Stomach smooth muscle (tissue), 2 donors: ENCODE measurements around the gene DEFB121.
"Not testable (repeated sequence)": the region's sequence is repeated elsewhere in the genome, so short reads cannot be mapped to it uniquely, and the experiment has no call there.

ENCODE experiments used
- H3K27ac ChIP-seq: one replicate; pipeline ENCODE4 v1.7.0; 2013; ENCODE audit warnings: mild to moderate bottlenecking, low read length, inconsistent platforms
- H3K27me3 ChIP-seq, 2 donors: one replicate each; pipeline ENCODE4 v1.7.0; 2013; ENCODE audit warnings: low read length in 2 of 2; ENCODE audit not compliant: insufficient read depth in 2 of 2, control insufficient read depth in 1 of 2
- H3K36me3 ChIP-seq, 2 donors: one replicate each; pipeline ENCODE4 v1.7.0; 2013; ENCODE audit warnings: low read length in 2 of 2; ENCODE audit not compliant: control insufficient read depth in 2 of 2, insufficient read depth in 2 of 2
- H3K4me1 ChIP-seq: one replicate; pipeline ENCODE4 v1.7.0; 2013; ENCODE audit warnings: low read length; ENCODE audit not compliant: control insufficient read depth, insufficient read depth
- H3K4me3 ChIP-seq, 2 donors: one replicate each; pipeline ENCODE4 v1.7.0; 2013; ENCODE audit warnings: low read length in 2 of 2
- H3K9ac ChIP-seq, 2 donors: one replicate each; pipeline ENCODE4 v1.7.0; 2013; ENCODE audit warnings: low read length in 2 of 2, mild to moderate bottlenecking in 1 of 2
- H3K9me3 ChIP-seq, 2 donors: one replicate each; pipeline ENCODE4 v1.7.0; 2013; ENCODE audit warnings: low read length in 2 of 2; ENCODE audit not compliant: control insufficient read depth in 2 of 2
- donor health status: healthy.
- donor health status: Pancreatic carcinoma.

Gene DEFB121, protein sequence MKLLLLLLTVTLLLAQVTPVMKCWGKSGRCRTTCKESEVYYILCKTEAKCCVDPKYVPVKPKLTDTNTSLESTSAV

DNA sequence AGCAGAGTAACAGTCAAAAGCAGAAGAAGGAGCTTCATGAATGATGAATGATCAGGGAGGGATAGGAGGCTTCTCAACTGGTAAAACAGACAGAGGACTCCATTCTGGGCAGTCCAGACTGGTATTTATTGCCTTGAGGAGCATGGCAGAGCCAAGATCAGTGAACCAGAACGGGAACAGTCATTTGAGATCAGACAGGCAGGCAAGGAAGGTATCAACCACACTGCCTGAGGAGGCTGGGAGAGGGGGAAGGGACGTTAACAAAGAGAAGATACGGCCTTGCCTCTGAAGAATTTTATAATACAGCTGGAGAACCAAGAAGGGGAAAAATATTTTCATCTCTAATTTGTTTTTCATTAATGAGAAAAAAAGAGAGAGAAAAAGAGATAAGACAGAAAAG lies at the start of gene DEFB121:
Gene DEFB121 (minus strand): TSS at position 101 of the 400 bp plus-strand sequence. CDS start 63 bp downstream, at position 38.
- Histone ChIP-seq H3K36me3 (no peaks in the 10 kb centered on the region), H3K9me3 (peaks cover 0 to 2% of the 10 kb centered on the region in 2 donors), H3K27me3 (no peaks in the 10 kb centered on the region), H3K4me3 (no peak within 1 kb of the TSS), H3K9ac (no peak within 1 kb of the TSS), H3K27ac (no peak within 1 kb of the TSS), H3K4me1 (no peaks in the 10 kb centered on the region)

DNA sequence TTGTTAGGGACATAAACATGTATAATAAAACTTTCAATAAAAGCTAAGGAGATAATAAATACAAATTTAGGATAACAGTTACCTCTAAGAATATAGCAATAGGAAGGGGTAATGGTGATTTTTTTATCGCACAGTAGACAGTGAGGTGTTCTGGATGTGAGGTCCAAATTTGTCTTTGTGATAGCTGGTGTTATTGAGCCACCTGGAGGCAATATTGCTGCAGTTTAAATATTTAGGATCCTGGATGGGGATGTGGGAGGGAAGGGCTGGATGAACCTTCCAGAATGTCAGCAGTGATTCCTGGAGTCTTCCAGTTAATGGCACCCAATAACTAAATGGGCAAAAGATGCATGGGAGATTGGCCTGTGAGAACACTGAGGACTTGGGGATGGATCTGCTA lies 48.3 kb upstream of the DEFB121 start:
- Histone ChIP-seq H3K4me3 (no peak overlapping the region), H3K27me3 (peaks cover 0 to 5% of the 10 kb centered on the region in 2 donors), H3K4me1 (no peaks in the 10 kb centered on the region), H3K9ac (no peak overlapping the region), H3K36me3 (no peaks in the 10 kb centered on the region), H3K9me3 (peaks cover 0 to under 1% of the 10 kb centered on the region in 2 donors), H3K27ac (no peak overlapping the region)

DNA sequence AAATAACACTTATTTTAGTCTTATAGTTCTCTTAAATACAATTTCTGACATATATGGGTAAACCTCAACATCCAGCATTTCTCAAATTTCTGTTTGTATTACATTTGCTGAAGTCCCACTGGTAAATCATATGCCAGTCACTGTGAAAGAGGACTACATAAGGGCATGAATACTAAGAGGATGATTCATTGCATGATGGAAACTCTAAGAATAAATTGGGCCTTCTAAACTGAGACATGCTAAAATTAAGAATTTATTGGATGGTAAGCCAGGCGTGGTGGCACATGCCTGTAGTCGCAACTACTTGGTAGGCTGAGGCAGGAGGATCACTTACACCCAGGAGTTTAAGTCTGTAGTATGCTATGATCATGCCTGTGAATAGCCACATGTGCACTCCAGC lies 46.6 kb upstream of the DEFB121 start:
- Histone ChIP-seq H3K27ac (no peak overlapping the region), H3K9me3 (peaks cover 0 to 4% of the 10 kb centered on the region in 2 donors), H3K36me3 (no peaks in the 10 kb centered on the region), H3K4me1 (no peaks in the 10 kb centered on the region), H3K4me3 (no peak overlapping the region), H3K27me3 (peaks cover 0 to 2% of the 10 kb centered on the region in 2 donors), H3K9ac (no peak overlapping the region)

DNA sequence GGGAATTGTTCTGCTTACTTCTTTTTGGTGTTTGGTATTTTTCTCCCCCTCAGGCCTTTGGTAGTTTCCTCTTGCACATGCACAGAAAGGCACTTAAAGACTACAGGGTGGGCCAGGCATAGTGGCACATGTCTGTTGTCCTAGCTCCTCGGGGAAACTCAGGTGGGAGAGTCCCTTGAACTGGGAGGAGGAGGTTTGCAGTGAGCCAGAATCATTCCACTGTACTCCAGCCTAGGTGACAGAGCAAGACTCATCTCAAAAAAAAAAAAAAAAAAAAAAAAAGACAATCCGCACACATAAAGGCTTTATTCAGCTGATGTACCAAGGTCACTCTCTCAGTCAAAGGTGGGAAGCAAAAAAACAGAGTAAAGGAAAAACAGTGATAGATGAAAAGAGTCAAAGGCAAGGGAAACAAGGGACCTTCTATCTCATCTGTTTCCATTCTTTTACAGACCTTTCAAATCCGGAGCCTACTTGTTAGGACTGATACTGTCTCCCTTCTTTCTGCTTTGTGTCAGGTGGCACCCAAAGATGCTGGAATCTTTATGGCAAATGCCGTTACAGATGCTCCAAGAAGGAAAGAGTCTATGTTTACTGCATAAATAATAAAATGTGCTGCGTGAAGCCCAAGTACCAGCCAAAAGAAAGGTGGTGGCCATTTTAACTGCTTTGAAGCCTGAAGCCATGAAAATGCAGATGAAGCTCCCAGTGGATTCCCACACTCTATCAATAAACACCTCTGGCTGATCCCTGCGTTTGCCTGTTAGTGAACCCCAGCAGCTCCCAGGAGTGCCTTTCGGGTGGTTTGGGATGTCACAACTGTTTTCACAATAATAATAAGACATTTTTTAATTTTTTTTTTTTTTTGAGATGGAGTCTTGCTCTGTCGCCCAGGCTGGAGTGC lies 43.7 kb upstream of the DEFB121 start:
- H3K4me3 ChIP-seq, result no peak overlapping the region
- H3K9me3 ChIP-seq, result peaks cover 0 to 4% of the 10 kb centered on the region in 2 donors
- no peak overlapping the region for H3K9ac ChIP-seq
- H3K27ac ChIP-seq, result no peak overlapping the region
- no peaks in the 10 kb centered on the region for H3K27me3 ChIP-seq
- H3K36me3 ChIP-seq, result no peaks in the 10 kb centered on the region
- H3K4me1 ChIP-seq, result no peaks in the 10 kb centered on the region

DNA sequence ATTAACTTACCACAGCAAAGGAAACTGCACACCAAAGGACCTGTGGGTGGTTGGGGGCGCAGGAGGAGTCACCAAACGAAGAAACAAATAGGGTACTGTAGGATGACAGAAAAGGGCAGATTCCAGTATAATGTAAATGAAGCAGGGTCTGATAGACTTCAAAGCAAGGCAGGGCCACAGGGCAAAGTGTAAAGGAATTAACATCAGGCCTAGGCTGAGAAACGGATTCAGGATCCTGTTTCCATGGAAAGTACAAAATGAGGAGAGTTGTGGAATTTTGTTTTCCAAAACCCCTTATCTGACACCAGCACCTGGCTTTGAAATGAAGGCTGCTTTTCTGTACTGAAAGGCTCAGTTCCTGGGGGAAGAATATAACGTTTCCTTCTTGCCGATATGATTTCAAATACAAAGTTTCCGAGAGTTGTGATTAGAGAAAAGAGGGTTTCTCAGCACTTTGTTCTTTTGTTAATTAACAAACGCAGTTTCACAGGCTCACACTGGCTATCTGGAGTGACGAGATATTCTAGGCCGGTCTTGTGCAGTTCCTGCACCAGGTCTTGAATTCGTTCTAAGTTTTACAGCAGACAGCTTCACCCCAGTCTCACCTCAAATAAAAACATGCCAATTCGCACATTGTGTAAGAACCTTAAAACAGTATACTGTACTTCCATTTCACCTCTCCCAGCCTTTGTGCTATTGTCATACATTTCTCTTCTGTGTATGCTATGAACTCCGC lies 40.2 kb upstream of the DEFB121 start:
- Histone ChIP-seq H3K27ac (no peak overlapping the region), H3K9ac (no peak overlapping the region), H3K36me3 (no peaks in the 10 kb centered on the region), H3K4me3 (no peak overlapping the region), H3K9me3 (peaks cover 3 to 4% of the 10 kb centered on the region in 2 donors), H3K27me3 (peaks cover 0 to 6% of the 10 kb centered on the region in 2 donors), H3K4me1 (no peaks in the 10 kb centered on the region)

DNA sequence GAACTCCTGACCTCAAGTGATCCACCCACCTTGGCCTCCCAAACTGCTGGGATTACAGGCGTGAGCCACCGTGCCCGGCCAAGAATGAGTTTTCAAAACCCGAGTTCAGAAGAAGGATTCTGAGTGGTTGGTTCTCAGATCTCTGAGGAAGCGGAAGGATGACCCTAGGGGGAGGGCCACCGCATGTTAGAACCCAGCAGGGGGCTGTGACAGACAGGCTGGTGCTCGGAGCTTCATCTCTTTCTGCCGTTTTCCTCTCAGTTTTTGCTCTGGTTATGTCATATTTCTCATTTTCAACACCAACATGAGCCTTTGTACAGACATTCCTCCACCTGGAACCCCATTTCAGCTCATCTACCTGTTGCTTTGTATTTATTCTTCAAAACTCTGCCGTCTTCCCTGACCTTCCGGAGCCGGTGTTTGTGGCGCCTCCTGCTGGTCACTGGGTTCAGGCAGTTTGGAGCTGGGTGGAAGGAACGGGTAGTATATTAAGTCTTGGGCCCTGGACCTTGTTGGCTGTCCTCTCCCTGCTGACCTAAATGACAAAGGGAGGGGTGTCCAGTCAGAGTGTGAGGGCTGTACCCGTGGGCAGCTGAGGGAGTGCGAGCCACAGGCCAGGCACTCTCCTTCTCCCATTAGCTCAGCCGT lies 34.1 kb upstream of the DEFB121 start, which contains the start of gene DEFB123:
Gene DEFB123 (plus strand): TSS at position 621 of the 648 bp plus-strand sequence. CDS start 67 bp downstream, outside the sequence.
- Histone ChIP-seq H3K4me3 (no peak within 1 kb of the TSS), H3K27ac (no peak within 1 kb of the TSS)

DNA sequence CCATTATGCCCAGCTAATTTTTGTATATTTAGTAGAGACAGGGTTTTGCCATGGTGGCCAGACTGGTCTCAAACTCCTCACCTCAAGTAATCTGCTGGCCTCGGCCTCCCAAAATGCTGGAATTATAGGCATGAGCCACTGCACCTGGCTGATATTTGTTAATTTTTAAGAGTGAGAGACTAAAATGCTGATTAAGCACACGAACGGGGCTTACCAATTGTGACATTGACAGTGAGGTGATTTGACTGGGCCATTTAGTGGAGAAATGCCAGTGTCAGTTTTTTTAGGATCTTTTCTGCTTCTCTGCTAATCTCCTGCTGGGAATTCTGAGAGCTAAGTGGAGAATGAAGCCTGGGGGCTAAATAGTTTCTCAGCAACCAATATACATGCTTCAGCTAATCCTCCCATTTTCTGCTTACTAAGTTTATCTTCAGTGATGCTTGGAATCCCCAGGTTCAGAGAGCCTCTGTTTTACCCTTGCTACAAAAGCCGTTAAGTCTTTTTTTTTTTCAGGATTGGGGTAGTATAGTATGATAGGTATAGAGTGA lies 24.6 kb upstream of the DEFB121 start:
- Histone ChIP-seq H3K27me3 (no peaks in the 10 kb centered on the region), H3K27ac (no peak overlapping the region), H3K4me3 (no peak overlapping the region), H3K9ac (no peak overlapping the region), H3K9me3 (no peaks in the 10 kb centered on the region), H3K4me1 (no peaks in the 10 kb centered on the region), H3K36me3 (no peaks in the 10 kb centered on the region)

More for the DNA sequence above, 34.1 kb upstream of the DEFB121 start, which contains the start of gene DEFB123:
- Histone ChIP-seq H3K27me3 (peaks cover 0 to 10% of the 10 kb centered on the region in 2 donors), H3K9me3 (peaks cover 0 to 3% of the 10 kb centered on the region in 2 donors), H3K9ac (no peak within 1 kb of the TSS), H3K36me3 (no peaks in the 10 kb centered on the region), H3K4me1 (no peaks in the 10 kb centered on the region)

DNA sequence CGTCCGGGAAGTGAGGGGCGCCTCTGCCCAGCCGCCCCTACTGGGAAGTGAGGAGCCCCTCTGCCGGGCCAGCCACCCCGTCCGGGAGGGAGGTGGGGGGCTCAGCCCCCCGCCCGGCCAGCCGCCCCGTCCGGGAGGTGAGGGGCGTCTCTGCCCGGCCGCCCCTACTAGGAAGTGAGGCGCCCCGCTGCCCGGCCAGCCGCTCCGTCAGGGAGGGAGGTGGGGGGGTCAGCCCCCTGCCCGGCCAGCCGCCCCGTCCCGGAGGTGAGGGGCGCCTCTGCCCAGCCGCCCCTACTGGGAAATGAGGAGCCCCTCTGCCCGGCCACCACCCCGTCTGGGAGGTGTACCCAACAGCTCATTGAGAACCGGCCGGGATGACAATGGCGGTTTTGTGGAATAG lies 21.6 kb upstream of the DEFB121 start:
- not testable (repeated sequence) for H3K9me3 ChIP-seq, H3K36me3 ChIP-seq, H3K4me1 ChIP-seq, H3K4me3 ChIP-seq, H3K27ac ChIP-seq, H3K27me3 ChIP-seq, H3K9ac ChIP-seq

DNA sequence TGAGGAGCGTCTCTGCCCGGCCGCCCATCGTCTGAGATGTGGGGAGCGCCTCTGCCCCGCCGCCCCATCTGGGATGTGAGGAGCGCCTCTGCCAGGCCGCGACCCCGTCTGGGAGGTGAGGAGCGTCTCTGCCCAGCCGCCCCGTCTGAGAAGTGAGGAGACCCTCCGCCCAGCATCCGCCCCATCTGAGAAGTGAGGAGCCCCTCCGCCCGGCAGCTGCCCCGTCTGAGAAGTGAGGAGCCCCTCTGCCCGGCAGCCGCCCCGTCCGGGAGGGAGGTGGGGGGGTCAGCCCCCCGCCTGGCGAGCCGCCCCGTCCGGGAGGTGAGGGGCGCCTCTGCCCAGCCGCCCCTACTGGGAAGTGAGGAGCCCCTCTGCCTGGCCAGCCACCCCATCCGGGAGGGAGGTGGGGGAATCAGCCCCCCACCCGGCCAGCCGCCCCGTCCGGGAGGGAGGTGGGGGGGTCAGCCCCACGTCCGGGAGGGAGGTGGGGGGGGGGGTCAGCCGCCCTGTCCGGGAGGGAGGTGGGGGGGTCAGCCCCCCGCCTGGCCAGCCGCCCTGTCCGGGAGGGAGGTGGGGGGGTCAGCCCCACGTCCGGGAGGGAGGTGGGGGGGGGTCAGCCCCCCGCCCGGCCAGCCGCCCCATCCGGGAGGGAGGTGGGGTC lies 21.0 kb upstream of the DEFB121 start:
- H3K36me3 ChIP-seq, H3K4me1 ChIP-seq, H3K4me3 ChIP-seq, H3K27me3 ChIP-seq, H3K9ac ChIP-seq, H3K9me3 ChIP-seq, H3K27ac ChIP-seq: not testable (repeated sequence)

DNA sequence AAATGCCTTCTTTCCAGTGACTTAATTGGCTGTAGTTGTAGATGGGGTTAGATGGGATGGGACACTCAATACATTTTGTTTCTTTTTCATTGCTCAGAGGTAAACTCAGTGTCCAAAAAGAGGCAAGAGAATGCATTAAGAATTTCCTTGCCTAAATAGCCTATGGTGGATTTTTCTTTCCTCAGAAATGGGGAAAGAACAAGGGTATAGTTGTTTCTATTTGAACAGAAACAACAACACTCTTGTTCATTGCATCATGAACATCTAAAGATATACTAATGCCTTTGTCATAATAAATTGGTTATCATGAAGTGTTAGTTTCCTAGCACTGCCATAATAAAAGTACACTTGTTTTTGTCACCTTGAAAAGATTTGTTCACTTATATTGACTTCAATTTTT lies 19.8 kb upstream of the DEFB121 start:
- H3K4me3 ChIP-seq, result no peak overlapping the region
- H3K4me1 ChIP-seq, result no peaks in the 10 kb centered on the region
- no peak overlapping the region for H3K9ac ChIP-seq
- H3K9me3 ChIP-seq, result no peaks in the 10 kb centered on the region
- no peaks in the 10 kb centered on the region for H3K27me3 ChIP-seq
- H3K27ac ChIP-seq, result no peak overlapping the region
- H3K36me3 ChIP-seq, result no peaks in the 10 kb centered on the region
